OCI-LY3 (cell line): Measurements from ENCODE around the gene XYLB.
"Not testable (repeated sequence)": the region's sequence is repeated elsewhere in the genome, so short reads cannot be mapped to it uniquely, and the experiment has no call there.

Experiments
- H2AFZ ChIP-seq: fragments of 200-600, 300-600 bp; shearing (Covaris generic); 2 replicates; pipeline ENCODE4 v1.6.0; 2014; ENCODE audit warnings: antibody characterized with exemption, low read depth, low read length
- H3K27ac ChIP-seq: fragments of 200-600, 300-600 bp; sonication (generic); 2 replicates; pipeline ENCODE4 v1.5.1; 2014; ENCODE audit warnings: mild to moderate bottlenecking, low read length, moderate library complexity, mixed read lengths
- H3K27me3 ChIP-seq: fragments of 200-600, 300-600 bp; sonication (generic); 2 replicates; pipeline ENCODE4 v1.6.1; 2014; ENCODE audit warnings: low read depth, low read length, mixed read lengths
- H3K36me3 ChIP-seq: fragments of 200-600, 300-600 bp; sonication (generic); replicated peaks from 2 replicates; pipeline ENCODE3; 2014; ENCODE audit warnings: low read depth, low read length, mixed read lengths
- H3K4me1 ChIP-seq: fragments of 300-600, 200-600 bp; sonication (generic); 2 replicates; pipeline ENCODE4 v1.6.1; 2014; ENCODE audit warnings: low read length, mixed read lengths
- H3K4me2 ChIP-seq: fragments of 200-600, 300-600 bp; sonication (generic); 2 replicates; pipeline ENCODE4 v1.6.1; 2014; ENCODE audit warnings: low read length, mixed read lengths
- H3K4me3 ChIP-seq: fragments of 300-600, 200-600 bp; sonication (generic); 2 replicates; pipeline ENCODE4 v1.5.1; 2014; ENCODE audit warnings: antibody characterized with exemption, mild to moderate bottlenecking, low read length, moderate library complexity
- H3K79me2 ChIP-seq: fragments of 300-600, 200-600 bp; shearing (Covaris generic); 2 replicates; pipeline ENCODE4 v1.6.1; 2014; ENCODE audit warnings: mild to moderate bottlenecking, low read length, mixed read lengths
- H3K9ac ChIP-seq: fragments of 300-600, 200-600 bp; shearing (Covaris generic); 2 replicates; pipeline ENCODE4 v1.6.0; 2014; ENCODE audit warnings: mild to moderate bottlenecking, low read length, moderate library complexity
- H3K9me3 ChIP-seq: fragments of 200-600, 300-600 bp; shearing (Covaris generic); 2 replicates; pipeline ENCODE4 v1.6.1; 2014; ENCODE audit warnings: low read length, mixed read lengths; ENCODE audit not compliant: insufficient read depth
- H4K20me1 ChIP-seq: fragments of 200-600, 300-600 bp; sonication (generic); 2 replicates; pipeline ENCODE4 v1.6.1; 2016; ENCODE audit warnings: low read length, mixed read lengths; ENCODE audit not compliant: insufficient read depth
- EZH2phosphoT487 ChIP-seq: fragments of 200-600 bp; shearing (Covaris generic); IDR thresholded peaks from 2 replicates; pipeline ENCODE4 v1.6.1; 2018; ENCODE audit warnings: antibody characterized with exemption, mixed run types, low read depth
- TF ChIP-seq, protein P1 (sequence below): fragments of 200-600, 300-600 bp; sonication (generic); IDR thresholded peaks from 2 replicates; pipeline ENCODE4 v1.5.1; 2014; ENCODE audit warnings: antibody characterized with exemption, low read length, low read depth

Gene XYLB

DNA sequence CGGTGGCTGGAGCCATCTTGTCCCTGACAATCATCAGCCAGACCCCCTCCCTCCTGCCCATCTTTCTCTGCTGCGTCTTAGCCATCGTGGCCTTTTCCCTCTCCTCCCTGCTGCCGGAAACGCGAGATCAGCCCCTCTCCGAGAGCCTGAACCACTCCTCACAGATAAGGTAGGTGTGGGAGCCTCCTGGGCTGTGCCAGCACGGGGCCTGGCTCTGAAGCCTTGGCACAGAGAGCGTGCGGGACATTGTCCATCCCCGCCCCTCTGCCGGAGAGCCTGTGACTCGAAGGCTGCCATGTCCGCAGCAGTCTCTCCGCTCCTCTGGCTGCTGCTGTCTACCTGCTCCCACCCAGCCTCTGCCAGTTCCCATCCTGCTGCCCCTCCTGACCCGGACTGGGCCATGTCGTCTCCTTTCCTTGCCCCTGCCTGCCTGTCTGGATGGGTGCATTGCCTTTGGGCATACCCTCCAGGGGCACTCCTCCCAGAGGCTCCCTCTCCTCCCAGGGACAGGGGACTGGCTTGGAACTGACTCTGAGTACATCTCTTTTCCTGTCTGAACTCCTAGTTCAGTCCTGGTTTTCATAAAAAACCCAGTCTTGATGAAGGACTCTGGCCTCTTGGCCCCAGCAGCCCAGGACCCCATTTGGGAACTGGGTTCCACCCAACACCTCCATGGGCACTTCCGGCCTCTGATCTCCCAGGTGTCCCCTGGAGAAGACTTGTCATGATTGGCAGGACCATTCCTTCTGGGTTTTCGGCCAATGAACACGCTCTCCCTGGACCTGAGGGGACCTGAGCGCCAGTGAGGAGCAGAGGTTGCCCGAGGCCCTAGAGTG, 30.0 kb upstream of the XYLB start:
- Histone ChIP-seq H3K9ac (no peak overlapping the region), H3K4me1 (no peaks in the 10 kb centered on the region), H2AFZ (no peak overlapping the region), H3K27ac (no peak overlapping the region), H3K9me3 (no peaks in the 10 kb centered on the region), H3K79me2 (no peaks in the 10 kb centered on the region), H3K36me3 (no peaks in the 10 kb centered on the region), H3K4me3 (no peak overlapping the region), H4K20me1 (no peaks in the 10 kb centered on the region), H3K27me3 (no peaks in the 10 kb centered on the region), H3K4me2 (no peak overlapping the region)
- TF ChIP-seq EZH2phosphoT487 = no peak
- TF ChIP-seq, protein P1, sequence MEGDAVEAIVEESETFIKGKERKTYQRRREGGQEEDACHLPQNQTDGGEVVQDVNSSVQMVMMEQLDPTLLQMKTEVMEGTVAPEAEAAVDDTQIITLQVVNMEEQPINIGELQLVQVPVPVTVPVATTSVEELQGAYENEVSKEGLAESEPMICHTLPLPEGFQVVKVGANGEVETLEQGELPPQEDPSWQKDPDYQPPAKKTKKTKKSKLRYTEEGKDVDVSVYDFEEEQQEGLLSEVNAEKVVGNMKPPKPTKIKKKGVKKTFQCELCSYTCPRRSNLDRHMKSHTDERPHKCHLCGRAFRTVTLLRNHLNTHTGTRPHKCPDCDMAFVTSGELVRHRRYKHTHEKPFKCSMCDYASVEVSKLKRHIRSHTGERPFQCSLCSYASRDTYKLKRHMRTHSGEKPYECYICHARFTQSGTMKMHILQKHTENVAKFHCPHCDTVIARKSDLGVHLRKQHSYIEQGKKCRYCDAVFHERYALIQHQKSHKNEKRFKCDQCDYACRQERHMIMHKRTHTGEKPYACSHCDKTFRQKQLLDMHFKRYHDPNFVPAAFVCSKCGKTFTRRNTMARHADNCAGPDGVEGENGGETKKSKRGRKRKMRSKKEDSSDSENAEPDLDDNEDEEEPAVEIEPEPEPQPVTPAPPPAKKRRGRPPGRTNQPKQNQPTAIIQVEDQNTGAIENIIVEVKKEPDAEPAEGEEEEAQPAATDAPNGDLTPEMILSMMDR = no peak

DNA sequence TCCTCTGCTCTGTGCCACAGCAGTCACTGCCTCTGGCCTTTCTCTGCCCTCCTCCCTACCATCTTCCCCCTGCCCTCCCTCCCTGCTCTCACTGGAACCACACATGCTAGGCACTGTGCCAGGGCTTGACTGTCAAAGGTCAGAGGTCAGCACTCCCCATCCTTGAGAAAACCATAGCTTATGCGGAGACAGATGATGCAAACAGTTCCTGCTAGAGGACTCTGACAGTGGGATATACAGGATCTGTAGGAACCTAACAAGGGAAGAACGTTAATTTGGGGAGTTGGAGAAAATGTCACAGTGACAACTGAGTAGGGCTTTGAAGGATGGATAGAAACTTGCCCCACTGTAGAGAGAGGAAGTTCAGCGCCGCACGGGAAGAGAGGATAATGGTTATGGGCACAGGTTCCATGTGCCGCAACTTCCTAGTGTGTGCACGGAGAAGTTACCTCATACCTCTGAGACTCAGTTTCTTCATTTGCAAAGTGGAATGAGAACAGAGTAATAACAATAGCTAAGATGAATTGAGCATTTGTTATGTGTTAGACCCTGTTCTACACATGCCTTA, 29.3 kb upstream of the XYLB start:
- TF ChIP-seq, protein P1 = no peak
- TF ChIP-seq EZH2phosphoT487 = no peak
- H2AFZ ChIP-seq = no peak overlapping the region
- H3K27ac ChIP-seq = no peak overlapping the region
- H3K79me2 ChIP-seq = no peaks in the 10 kb centered on the region
- H3K4me1 ChIP-seq = no peaks in the 10 kb centered on the region
- H3K4me3 ChIP-seq = no peak overlapping the region
- H3K9me3 ChIP-seq = no peaks in the 10 kb centered on the region
- no peaks in the 10 kb centered on the region for H3K27me3 ChIP-seq
- no peak overlapping the region for H3K4me2 ChIP-seq
- no peak overlapping the region for H3K9ac ChIP-seq
- H4K20me1 ChIP-seq = no peaks in the 10 kb centered on the region
- no peaks in the 10 kb centered on the region for H3K36me3 ChIP-seq

DNA sequence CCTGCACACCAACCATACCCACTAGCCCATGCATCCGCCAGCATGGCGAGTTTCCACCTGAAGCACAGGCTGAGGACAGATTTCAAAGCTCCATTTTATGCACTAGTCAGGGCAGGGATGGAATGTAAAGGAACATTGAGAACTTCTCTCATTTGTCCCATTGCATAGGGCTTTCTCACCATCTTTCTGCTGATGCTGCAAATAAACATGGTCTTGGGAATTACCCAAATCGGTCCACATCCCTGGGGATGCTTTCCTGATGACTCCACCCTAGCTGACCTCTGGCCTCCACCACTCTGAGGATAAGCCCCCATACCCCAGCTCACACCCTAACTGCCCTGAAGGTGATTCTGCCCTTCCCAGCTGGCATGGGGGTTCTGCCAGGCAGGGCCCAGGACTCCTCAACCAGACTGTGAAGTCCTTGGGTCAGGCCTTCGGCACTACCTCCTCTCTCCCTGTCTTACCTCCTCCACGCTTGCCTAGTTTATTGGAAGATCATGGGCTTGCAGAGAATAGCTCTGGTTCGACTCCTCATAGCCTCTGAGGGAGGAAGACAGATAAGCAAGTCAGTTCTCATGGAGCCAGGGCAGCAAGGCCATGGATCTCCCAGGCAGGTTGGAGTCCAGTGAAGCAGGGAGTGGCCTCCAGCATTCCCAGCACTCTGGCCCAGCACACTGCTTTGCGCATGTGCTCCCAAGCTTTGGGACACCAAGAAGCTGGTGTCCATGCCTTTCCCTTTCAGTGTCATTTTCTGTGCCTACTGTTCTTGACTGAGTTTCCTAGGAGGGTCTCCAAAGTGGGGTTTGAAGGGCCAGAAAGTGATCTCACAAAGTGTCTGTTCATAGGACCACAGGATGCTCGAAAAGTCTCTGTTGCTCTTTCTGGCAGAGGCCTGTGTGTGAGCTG, 27.6 kb upstream of the XYLB start:
- no peaks in the 10 kb centered on the region for H3K36me3 ChIP-seq
- no peaks in the 10 kb centered on the region for H3K9me3 ChIP-seq
- no peak for TF ChIP-seq EZH2phosphoT487
- H2AFZ ChIP-seq = no peak overlapping the region
- H3K4me2 ChIP-seq = no peak overlapping the region
- no peak overlapping the region for H3K9ac ChIP-seq
- H3K4me1 ChIP-seq = no peaks in the 10 kb centered on the region
- H3K27ac ChIP-seq = no peak overlapping the region
- H3K4me3 ChIP-seq = no peak overlapping the region
- no peaks in the 10 kb centered on the region for H4K20me1 ChIP-seq
- no peaks in the 10 kb centered on the region for H3K79me2 ChIP-seq
- peaks cover 4% of the 10 kb centered on the region; the same call in 1 of the 2 replicates for H3K27me3 ChIP-seq

DNA sequence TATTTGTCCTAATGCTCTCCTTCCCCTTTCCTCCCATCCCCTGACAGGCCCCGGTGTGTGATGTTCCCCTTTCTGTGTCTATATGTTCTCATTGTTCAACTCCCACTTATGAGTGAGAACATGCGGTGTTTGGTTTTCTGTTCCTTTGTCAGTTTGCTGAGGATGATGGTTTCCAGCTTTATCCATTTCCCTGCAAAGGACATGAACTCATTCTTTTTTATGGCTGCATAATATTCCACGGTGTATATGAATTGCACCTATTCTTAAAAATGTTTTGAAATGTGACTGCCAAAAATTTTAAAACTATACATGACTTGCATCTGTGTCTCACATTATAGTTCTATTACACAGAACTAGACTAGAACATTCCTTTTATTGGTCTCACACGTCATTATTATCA, 25.9 kb upstream of the XYLB start:
- H3K79me2 ChIP-seq, H3K27ac ChIP-seq, H3K36me3 ChIP-seq, H3K4me2 ChIP-seq, H3K9me3 ChIP-seq, H3K9ac ChIP-seq, H2AFZ ChIP-seq, H3K4me3 ChIP-seq, H3K4me1 ChIP-seq, H4K20me1 ChIP-seq: not testable (repeated sequence)
- H3K27me3 ChIP-seq = peaks cover 15% of the 10 kb centered on the region; the same call in 1 of the 2 replicates
